HG03442 (cell line): ENCODE data around the gene COL16A1.

Experiments
- ATAC-seq: cut with Tn5 transposase; IDR thresholded peaks from one replicate; pipeline ENCODE4 v1.9.1; 2021; ENCODE audit warnings: mild to moderate bottlenecking, moderate library complexity; ENCODE audit not compliant: unreplicated experiment

Gene COL16A1

DNA sequence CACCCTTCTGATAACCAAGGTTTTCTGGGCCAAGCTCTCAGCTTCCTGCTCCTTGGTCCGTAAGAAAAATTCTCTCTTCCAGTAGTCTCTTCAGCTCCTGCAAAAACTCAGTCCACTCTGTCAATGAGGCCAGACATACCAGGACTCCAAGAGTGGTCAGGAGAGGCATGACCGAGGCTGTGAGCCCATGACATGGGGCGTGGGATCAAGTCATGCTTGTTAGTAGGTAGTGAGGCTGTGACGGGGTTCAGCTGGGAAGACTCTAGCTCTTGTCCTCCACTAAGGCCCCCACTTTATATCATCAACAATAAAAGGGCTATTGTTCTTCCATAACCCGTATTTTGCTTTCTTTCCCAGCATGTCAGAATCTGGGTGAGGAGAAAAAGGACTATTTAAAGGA is 96.5 kb downstream of the COL16A1 start:
- ATAC-seq = no peak

GRCh38 chr1:31605908-31606427 is 97.8 kb downstream of the COL16A1 start:
- peak; percentile 92 for ATAC-seq
